HEK293 (cell line): ENCODE data around the gene SLC22A17.
"Not testable (repeated sequence)": the region's sequence is repeated elsewhere in the genome, so short reads cannot be mapped to it uniquely, and the experiment has no call there.

Source experiments
- PRDM4 ChIP-seq: fragments of 450-650 bp; formaldehyde crosslinking; IDR thresholded peaks from 2 replicates; pipeline ENCODE4 v1.5.1; 2017; ENCODE audit warnings: missing biosample characterization, missing genetic modification characterization
- YY1 ChIP-seq: fragments of 450-650 bp; formaldehyde crosslinking; IDR thresholded peaks from 2 replicates; pipeline ENCODE4 v1.5.1; 2018; ENCODE audit warnings: missing biosample characterization, missing genetic modification characterization
- ZNF530 ChIP-seq: fragments of 450-650 bp; formaldehyde crosslinking; IDR thresholded peaks from 2 replicates; pipeline ENCODE4 v1.5.1; 2016; ENCODE audit warnings: low read depth, missing biosample characterization, missing genetic modification characterization
- ZNF639 ChIP-seq: fragments of 450-650 bp; formaldehyde crosslinking; IDR thresholded peaks from 2 replicates; pipeline ENCODE4 v1.5.1; 2016; ENCODE audit warnings: missing biosample characterization, missing genetic modification characterization
- ZNF658 ChIP-seq: fragments of 450-650 bp; formaldehyde crosslinking; IDR thresholded peaks from 2 replicates; pipeline ENCODE4; 2016; ENCODE audit warnings: missing biosample characterization, missing genetic modification characterization
- TF ChIP-seq, protein P1 (sequence below): fragments of 450-650 bp; formaldehyde crosslinking; IDR thresholded peaks from 2 replicates; pipeline ENCODE4 v1.5.1; 2016; ENCODE audit warnings: missing biosample characterization, missing genetic modification characterization
- TF ChIP-seq, protein P2 (sequence below): fragments of 450-650 bp; formaldehyde crosslinking; IDR thresholded peaks from 2 replicates; pipeline ENCODE4 v1.5.1; 2016; ENCODE audit warnings: missing biosample characterization, missing genetic modification characterization

- not testable (repeated sequence) for TF ChIP-seq ZNF639, YY1, PRDM4, ZNF530, ZNF658 (tag by site-specific recombination)
- TF ChIP-seq, protein P1, sequence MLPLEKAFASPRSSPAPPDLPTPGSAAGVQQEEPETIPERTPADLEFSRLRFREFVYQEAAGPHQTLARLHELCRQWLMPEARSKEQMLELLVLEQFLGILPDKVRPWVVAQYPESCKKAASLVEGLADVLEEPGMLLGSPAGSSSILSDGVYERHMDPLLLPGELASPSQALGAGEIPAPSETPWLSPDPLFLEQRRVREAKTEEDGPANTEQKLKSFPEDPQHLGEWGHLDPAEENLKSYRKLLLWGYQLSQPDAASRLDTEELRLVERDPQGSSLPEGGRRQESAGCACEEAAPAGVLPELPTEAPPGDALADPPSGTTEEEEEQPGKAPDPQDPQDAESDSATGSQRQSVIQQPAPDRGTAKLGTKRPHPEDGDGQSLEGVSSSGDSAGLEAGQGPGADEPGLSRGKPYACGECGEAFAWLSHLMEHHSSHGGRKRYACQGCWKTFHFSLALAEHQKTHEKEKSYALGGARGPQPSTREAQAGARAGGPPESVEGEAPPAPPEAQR (tag by site-specific recombination), result not testable (repeated sequence)
- TF ChIP-seq, protein P2, sequence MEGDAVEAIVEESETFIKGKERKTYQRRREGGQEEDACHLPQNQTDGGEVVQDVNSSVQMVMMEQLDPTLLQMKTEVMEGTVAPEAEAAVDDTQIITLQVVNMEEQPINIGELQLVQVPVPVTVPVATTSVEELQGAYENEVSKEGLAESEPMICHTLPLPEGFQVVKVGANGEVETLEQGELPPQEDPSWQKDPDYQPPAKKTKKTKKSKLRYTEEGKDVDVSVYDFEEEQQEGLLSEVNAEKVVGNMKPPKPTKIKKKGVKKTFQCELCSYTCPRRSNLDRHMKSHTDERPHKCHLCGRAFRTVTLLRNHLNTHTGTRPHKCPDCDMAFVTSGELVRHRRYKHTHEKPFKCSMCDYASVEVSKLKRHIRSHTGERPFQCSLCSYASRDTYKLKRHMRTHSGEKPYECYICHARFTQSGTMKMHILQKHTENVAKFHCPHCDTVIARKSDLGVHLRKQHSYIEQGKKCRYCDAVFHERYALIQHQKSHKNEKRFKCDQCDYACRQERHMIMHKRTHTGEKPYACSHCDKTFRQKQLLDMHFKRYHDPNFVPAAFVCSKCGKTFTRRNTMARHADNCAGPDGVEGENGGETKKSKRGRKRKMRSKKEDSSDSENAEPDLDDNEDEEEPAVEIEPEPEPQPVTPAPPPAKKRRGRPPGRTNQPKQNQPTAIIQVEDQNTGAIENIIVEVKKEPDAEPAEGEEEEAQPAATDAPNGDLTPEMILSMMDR (tag by site-specific recombination), result not testable (repeated sequence)
Measured at GRCh38 chr14:23389871-23390270, 37.2 kb upstream of the SLC22A17 start.
